BLaER1 (cell line): ENCODE data around the gene ABCB1.
"Not testable (repeated sequence)": the region's sequence is repeated elsewhere in the genome, so short reads cannot be mapped to it uniquely, and the experiment has no call there.

Source experiments
- H3K27ac ChIP-seq: shearing (Covaris generic); formaldehyde crosslinking; 2 replicates; pipeline ENCODE4 v1.8.1; 2022
- H3K27me3 ChIP-seq: shearing (Covaris generic); formaldehyde crosslinking; 2 replicates; pipeline ENCODE4 v1.8.1; 2022
- H3K36me3 ChIP-seq: shearing (Covaris generic); formaldehyde crosslinking; 2 replicates; pipeline ENCODE4 v1.8.1; 2022
- H3K4me1 ChIP-seq: shearing (Covaris generic); formaldehyde crosslinking; 2 replicates; pipeline ENCODE4 v1.8.1; 2022
- H3K4me2 ChIP-seq: shearing (Covaris generic); formaldehyde crosslinking; 2 replicates; pipeline ENCODE4 v1.8.1; 2022
- H3K4me3 ChIP-seq: shearing (Covaris generic); formaldehyde crosslinking; 2 replicates; pipeline ENCODE4 v1.8.1; 2022
- H3K9ac ChIP-seq: shearing (Covaris generic); formaldehyde crosslinking; 2 replicates; pipeline ENCODE4 v1.8.1; 2022
- H3K9me3 ChIP-seq: shearing (Covaris generic); formaldehyde crosslinking; 2 replicates; pipeline ENCODE4 v1.8.1; 2022
- H4K20me1 ChIP-seq: shearing (Covaris generic); formaldehyde crosslinking; 2 replicates; pipeline ENCODE4 v1.8.1; 2022
- Cebpa-rat ChIP-seq: shearing (Covaris generic); IDR thresholded peaks from 2 replicates; pipeline ENCODE4 v1.8.1; 2022

The ABCB1 gene

DNA sequence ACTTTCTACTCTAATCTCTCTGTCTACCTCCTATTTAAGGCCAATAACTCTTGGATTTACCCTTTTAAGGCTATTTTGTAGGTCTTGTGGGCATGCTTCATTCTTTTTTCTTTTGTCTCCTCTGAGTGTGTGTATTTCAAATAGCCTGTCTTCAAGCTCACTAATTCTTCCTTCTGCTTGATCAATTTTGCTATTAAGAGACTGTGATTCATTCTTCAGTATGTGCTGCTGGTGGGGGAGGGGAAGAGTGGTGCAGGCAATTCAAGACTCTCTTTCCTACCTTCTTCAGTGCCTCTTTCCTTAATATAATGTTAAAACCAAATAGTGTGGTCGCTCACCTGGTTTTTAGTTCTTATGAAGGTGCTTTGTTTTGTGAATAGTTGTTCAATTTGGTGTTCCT, 20.0 kb downstream of the ABCB1 start:
- H3K4me1 ChIP-seq = no peaks in the 10 kb centered on the region
- no peaks in the 10 kb centered on the region for H4K20me1 ChIP-seq
- no peaks in the 10 kb centered on the region for H3K36me3 ChIP-seq
- no peaks in the 10 kb centered on the region for H3K9me3 ChIP-seq
- no peak overlapping the region for H3K4me2 ChIP-seq
- no peak for TF ChIP-seq Cebpa-rat
- H3K4me3 ChIP-seq = no peak overlapping the region
- H3K9ac ChIP-seq = no peak overlapping the region
- no peak overlapping the region for H3K27ac ChIP-seq
- no peaks in the 10 kb centered on the region for H3K27me3 ChIP-seq

DNA sequence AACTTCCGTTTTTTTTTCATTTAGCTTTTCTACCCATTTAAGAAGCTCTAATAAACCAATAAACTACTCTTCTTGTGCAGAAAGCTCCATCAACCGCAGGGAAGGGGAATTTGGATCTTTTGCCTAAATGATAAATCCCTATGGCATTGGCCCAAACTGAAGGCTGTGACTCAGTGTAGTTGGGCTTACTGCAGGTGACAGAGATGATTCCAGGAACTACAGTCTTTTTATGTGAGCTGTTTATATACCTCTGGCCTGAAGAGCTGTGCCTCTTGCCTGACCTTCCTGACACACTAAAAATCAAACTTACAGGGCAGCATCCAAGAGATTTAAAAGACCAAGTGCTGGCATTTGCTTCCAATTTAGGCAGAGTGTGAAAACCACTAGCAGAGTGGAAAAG, 25.2 kb downstream of the ABCB1 start:
- TF ChIP-seq Cebpa-rat = no peak
- Histone ChIP-seq H3K36me3 (no peaks in the 10 kb centered on the region), H3K9ac (no peak overlapping the region)

DNA sequence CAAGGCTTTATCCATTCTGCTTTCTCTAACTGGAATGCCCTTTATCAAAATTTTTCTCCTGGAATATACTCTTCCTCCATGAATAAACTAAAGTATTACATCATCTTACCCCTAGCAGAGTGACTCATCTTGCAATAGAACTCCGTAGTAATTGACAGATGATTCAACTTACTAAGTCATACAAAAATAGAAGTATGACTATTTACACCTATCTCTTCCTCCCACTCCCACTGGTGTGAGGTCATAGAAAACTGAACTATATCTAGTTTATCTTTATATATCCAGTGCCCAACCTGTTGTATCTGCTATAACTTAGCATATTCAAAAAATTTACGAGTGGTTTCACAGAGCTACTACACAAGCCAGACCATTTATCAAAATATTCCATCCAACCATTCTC, 26.1 kb downstream of the ABCB1 start:
- no peaks in the 10 kb centered on the region for H3K4me1 ChIP-seq
- H3K4me3 ChIP-seq = no peak overlapping the region
- no peak overlapping the region for H3K4me2 ChIP-seq
- H3K27ac ChIP-seq = no peak overlapping the region
- no peaks in the 10 kb centered on the region for H3K36me3 ChIP-seq
- no peaks in the 10 kb centered on the region for H3K9me3 ChIP-seq
- H3K27me3 ChIP-seq = no peaks in the 10 kb centered on the region
- no peak overlapping the region for H3K9ac ChIP-seq
- H4K20me1 ChIP-seq = no peaks in the 10 kb centered on the region
- no peak for TF ChIP-seq Cebpa-rat

More for the DNA sequence above, 25.2 kb downstream of the ABCB1 start:
- no peaks in the 10 kb centered on the region for H3K27me3 ChIP-seq
- H4K20me1 ChIP-seq = no peaks in the 10 kb centered on the region
- no peaks in the 10 kb centered on the region for H3K4me1 ChIP-seq
- H3K4me3 ChIP-seq = no peak overlapping the region
- H3K4me2 ChIP-seq = no peak overlapping the region
- no peak overlapping the region for H3K27ac ChIP-seq
- H3K9me3 ChIP-seq = no peaks in the 10 kb centered on the region

DNA sequence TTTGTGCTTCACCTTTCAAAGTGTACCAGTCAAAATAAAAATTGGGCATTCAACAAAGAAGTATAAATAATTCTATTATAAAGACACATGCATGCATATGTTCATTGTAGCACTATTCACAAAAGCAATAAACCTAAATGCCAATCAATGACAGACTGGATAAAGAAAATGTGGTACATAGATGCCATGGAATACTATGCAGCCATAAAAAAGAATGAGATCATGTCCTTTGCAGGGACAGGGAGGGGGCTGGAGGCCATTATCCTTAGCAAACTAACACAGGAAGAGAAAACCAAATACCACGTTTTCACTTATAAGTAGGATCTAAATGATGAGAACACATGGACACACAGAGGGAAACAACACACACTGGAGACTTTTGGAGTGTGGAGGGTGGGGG, 28.2 kb downstream of the ABCB1 start:
- not testable (repeated sequence) for H3K9ac ChIP-seq, H3K4me3 ChIP-seq, H3K27me3 ChIP-seq, H3K9me3 ChIP-seq, H3K27ac ChIP-seq, H3K4me2 ChIP-seq, H3K36me3 ChIP-seq, H4K20me1 ChIP-seq, H3K4me1 ChIP-seq

DNA sequence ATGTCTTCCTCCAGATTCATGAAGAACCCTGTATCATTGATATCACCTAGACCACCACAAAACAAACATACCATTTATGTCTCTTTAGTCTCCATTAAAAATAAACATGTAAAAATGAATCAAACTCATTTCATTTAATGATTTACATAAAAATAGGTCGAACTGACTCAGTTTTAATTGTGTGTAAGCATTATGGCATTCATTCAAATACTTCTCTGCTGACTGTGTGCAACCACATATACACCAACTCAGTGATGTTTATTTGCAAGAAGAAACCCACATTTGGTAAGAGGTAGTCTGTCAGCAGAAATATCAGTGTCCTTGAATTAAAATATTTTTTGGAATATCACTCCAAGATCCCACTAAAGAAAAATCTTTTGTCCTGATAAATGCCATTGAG, 30.5 kb downstream of the ABCB1 start:
- Histone ChIP-seq H3K4me1 (no peaks in the 10 kb centered on the region), H3K4me3 (no peak overlapping the region), H3K9ac (no peak overlapping the region), H3K4me2 (no peak overlapping the region), H3K27ac (no peak overlapping the region), H3K27me3 (no peaks in the 10 kb centered on the region), H4K20me1 (no peaks in the 10 kb centered on the region), H3K9me3 (no peaks in the 10 kb centered on the region), H3K36me3 (no peaks in the 10 kb centered on the region)
- no peak for TF ChIP-seq Cebpa-rat

DNA sequence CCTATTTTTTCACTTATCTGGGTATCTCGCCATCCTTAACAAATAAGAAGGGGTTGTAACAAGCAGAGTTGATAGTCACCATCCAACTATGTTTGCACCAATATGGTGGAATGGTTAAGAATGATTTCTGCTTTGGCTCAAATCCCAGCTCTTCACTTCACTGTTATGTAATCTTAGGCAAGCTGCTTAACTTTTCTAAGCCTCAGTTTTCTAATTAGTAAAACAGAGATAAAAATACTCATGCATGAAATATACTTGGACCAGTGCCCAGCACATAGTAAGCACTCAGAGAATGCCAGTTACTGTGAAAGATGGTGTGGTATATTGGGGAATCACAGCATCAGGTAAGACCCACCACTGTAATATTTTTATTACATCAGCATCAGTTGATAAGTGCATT, 33.6 kb downstream of the ABCB1 start:
- H3K4me3 ChIP-seq = no peak overlapping the region
- no peaks in the 10 kb centered on the region for H3K27me3 ChIP-seq
- TF ChIP-seq Cebpa-rat = no peak
- H3K4me1 ChIP-seq = no peaks in the 10 kb centered on the region
- H3K9ac ChIP-seq = no peak overlapping the region
- H3K4me2 ChIP-seq = no peak overlapping the region
- no peaks in the 10 kb centered on the region for H3K36me3 ChIP-seq
- H3K9me3 ChIP-seq = no peaks in the 10 kb centered on the region
- no peak overlapping the region for H3K27ac ChIP-seq
- H4K20me1 ChIP-seq = no peaks in the 10 kb centered on the region

DNA sequence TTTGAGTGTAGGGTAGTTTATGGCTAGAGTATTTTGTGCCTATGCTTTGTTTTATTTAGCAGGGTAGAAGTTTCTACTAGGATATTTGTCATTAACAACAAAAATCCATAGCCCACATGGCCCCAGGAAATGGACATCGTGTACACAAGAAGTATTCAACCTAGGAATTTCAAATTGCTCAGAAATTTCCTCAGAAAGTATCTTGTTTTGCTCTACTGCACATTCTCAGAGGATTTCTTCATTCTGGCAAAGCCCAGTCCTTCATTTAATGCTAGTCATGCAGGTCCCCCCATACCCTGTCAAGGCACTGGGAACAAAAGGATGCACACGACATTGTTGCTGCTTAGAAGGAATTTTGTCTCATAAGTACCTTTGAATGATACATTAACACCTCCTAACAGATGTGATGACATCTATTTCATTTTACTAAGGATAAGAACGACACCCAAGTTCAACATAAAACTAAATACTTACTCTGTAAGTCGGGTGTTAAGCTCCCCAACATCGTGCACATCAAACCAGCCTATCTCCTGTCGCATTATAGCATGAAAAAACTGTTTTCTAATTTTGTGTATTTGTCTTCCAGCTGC, 34.3 kb downstream of the ABCB1 start:
- no peak for TF ChIP-seq Cebpa-rat
- no peak overlapping the region for H3K4me2 ChIP-seq
- H3K9ac ChIP-seq = no peak overlapping the region
- H3K27ac ChIP-seq = no peak overlapping the region
- no peaks in the 10 kb centered on the region for H3K36me3 ChIP-seq
- no peaks in the 10 kb centered on the region for H3K9me3 ChIP-seq
- H3K4me3 ChIP-seq = no peak overlapping the region
- no peaks in the 10 kb centered on the region for H3K27me3 ChIP-seq
- H4K20me1 ChIP-seq = no peaks in the 10 kb centered on the region
- no peaks in the 10 kb centered on the region for H3K4me1 ChIP-seq

DNA sequence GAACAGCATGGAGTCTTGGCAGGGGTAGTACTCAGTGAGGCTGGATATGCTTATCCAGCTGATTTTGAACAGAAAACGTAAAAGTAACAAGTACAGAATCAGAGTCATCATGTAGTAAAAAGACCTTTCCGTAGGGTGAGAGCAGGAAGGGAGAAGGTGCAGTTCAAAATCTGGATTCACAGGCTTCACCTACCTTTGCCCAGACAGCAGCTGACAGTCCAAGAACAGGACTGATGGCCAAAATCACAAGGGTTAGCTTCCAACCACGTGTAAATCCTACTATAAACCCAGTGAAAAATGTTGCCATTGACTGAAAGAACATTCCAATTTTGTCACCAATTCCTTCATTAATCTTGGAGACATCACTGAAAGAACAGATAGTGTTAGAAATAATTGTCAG, 34.8 kb downstream of the ABCB1 start:
- no peak overlapping the region for H3K4me2 ChIP-seq
- H3K9ac ChIP-seq = no peak overlapping the region
- no peak overlapping the region for H3K4me3 ChIP-seq
- no peaks in the 10 kb centered on the region for H4K20me1 ChIP-seq
- no peak overlapping the region for H3K27ac ChIP-seq
- H3K36me3 ChIP-seq = no peaks in the 10 kb centered on the region
- no peaks in the 10 kb centered on the region for H3K27me3 ChIP-seq
- no peak for TF ChIP-seq Cebpa-rat
- no peaks in the 10 kb centered on the region for H3K9me3 ChIP-seq
- no peaks in the 10 kb centered on the region for H3K4me1 ChIP-seq

DNA sequence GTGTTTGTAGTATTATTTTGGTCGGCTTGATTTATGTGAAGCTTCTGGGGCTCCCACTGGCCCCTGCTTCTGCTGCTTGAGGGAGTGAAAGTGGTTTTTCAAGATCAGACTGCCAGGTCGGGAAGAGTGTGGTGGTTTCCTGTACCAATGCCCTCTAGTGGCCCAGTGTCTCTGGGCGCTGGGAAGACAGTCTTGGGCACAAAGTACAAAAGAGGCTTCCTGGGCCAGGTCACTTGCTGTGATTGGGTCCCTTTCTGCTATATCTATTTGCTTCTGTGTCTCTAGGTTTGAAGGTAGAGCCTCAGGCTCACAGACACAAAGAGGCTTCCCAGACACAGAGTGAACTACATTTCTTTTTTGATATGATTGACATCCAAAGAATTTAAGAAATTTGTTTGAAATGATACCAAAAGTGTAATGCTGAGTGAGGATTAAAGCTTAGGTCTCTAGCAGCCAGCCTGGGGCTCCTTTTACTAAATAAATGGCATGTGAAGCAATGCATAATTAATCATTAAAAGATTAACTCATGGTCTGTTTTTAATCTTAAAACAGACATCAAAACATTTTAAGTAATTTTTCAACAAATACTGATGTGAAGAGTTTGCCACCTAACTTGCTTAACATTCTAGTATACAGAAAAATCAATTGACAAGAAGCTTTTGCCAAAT, 36.3 kb downstream of the ABCB1 start:
- Histone ChIP-seq H4K20me1 (no peaks in the 10 kb centered on the region), H3K9me3 (no peaks in the 10 kb centered on the region), H3K9ac (no peak overlapping the region), H3K4me1 (no peaks in the 10 kb centered on the region), H3K4me3 (no peak overlapping the region), H3K27me3 (no peaks in the 10 kb centered on the region), H3K36me3 (no peaks in the 10 kb centered on the region), H3K4me2 (no peak overlapping the region), H3K27ac (no peak overlapping the region)
- no peak for TF ChIP-seq Cebpa-rat

DNA sequence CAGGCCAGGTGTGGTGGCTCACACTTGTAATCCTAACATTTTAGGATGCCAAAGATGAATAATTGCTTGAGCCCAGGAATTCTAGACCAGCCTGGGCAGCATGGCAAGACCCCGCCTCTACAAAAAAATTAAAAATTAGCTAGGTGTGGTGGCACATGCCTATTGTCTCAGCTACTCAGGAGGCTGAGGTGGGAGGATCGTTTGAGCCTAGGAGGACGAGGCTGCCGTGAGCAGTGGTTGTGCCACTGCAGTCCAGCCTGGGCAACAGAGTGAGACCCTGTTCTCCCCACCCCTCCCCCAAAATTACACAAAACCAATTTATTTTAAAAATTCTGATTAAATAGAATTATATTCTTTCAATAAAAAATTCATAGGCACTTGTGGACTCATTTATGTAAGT, 39.0 kb downstream of the ABCB1 start:
- no peaks in the 10 kb centered on the region for H4K20me1 ChIP-seq
- H3K36me3 ChIP-seq = no peaks in the 10 kb centered on the region
- H3K4me1 ChIP-seq = no peaks in the 10 kb centered on the region
- TF ChIP-seq Cebpa-rat = no peak
- H3K27ac ChIP-seq = no peak overlapping the region
- no peaks in the 10 kb centered on the region for H3K27me3 ChIP-seq
- H3K4me3 ChIP-seq = no peak overlapping the region
- no peak overlapping the region for H3K9ac ChIP-seq
- no peaks in the 10 kb centered on the region for H3K9me3 ChIP-seq
- no peak overlapping the region for H3K4me2 ChIP-seq

DNA sequence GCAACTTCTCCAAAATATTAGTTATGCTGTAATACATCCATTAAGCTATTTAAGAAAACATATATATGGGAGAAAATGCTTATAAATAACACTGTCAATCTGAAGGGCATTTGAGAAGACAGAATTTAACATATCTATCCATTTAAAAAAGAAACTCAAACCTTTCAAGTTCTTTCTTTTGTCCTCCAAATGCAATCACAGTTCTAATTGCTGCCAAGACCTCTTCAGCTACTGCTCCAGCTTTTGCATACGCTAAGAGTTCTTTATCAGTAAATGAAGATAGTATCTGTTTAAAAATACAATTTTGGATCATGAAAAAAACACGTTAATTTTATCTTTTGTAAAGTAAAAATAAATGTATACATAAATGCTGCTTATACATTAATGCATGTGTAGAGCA, 39.6 kb downstream of the ABCB1 start:
- no peak overlapping the region for H3K4me2 ChIP-seq
- H3K4me3 ChIP-seq = no peak overlapping the region
- H4K20me1 ChIP-seq = no peaks in the 10 kb centered on the region
- no peaks in the 10 kb centered on the region for H3K36me3 ChIP-seq
- H3K27me3 ChIP-seq = no peaks in the 10 kb centered on the region
- no peak overlapping the region for H3K9ac ChIP-seq
- H3K4me1 ChIP-seq = no peaks in the 10 kb centered on the region
- no peak overlapping the region for H3K27ac ChIP-seq
- no peak for TF ChIP-seq Cebpa-rat
- H3K9me3 ChIP-seq = no peaks in the 10 kb centered on the region
